Fibroblast of lung (primary cell): ENCODE data around the gene APBB1IP.

Experiments
- EZH2 ChIP-seq: IDR thresholded peaks from 2 replicates; pipeline ENCODE4 v1.5.1; 2012; ENCODE audit warnings: low read length, control low read depth, mild to moderate bottlenecking; ENCODE audit errors: missing control alignments
- TF ChIP-seq, protein P1 (sequence below), 2 donors: IDR thresholded peaks in 1 of 2; conservative IDR thresholded peaks in 1 of 2; 1 replicate in 1 of 2; 2 replicates in 1 of 2; pipeline ENCODE4 v1.5.1; 2011 to 2012; ENCODE audit warnings: low read length in 2 of 2, control low read depth in 1 of 2, inconsistent platforms in 1 of 2, low read depth in 1 of 2, mild to moderate bottlenecking in 1 of 2

DNA sequence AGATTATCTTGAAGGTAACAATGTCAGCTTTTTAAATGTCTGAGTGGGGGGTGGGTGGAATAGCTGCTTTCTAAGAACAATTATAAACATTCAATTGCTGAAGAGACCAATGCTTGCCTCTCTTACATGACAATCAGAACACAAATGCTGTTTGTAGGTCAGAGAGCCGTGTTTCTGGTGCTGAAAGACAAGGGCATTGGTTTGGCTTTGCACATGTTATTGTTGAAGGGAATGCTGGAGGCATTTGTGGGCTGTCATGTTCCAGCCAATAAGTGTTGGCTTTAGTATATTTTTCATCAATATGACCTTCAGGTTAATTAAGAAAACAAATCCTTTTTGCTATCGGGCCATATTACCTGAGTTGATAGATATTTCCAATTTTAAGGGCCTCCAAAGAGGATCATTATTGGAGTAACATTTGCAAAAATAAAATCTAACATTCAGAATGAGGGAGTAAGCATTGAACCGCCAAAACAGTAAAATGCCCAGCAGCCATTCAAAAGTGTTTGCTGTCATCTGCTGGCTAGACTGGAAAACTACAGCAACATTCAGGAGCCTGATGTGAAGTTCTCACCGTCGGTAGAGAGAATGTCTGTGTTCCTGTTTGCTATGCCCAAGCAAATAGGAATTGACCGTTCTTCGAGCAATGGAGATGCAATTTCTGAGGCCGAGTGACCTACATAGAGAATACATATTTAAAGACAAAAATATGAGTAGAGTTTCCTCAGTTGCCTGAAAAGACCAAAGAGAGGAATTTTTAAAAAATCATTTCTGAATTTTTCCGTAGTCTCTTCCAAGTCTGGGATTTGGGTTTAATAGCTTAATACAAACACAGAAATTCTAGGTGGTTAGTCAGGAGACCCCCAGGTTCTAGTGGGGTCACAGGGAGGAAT, 118.9 kb downstream of the APBB1IP start:
- TF ChIP-seq, protein P1, sequence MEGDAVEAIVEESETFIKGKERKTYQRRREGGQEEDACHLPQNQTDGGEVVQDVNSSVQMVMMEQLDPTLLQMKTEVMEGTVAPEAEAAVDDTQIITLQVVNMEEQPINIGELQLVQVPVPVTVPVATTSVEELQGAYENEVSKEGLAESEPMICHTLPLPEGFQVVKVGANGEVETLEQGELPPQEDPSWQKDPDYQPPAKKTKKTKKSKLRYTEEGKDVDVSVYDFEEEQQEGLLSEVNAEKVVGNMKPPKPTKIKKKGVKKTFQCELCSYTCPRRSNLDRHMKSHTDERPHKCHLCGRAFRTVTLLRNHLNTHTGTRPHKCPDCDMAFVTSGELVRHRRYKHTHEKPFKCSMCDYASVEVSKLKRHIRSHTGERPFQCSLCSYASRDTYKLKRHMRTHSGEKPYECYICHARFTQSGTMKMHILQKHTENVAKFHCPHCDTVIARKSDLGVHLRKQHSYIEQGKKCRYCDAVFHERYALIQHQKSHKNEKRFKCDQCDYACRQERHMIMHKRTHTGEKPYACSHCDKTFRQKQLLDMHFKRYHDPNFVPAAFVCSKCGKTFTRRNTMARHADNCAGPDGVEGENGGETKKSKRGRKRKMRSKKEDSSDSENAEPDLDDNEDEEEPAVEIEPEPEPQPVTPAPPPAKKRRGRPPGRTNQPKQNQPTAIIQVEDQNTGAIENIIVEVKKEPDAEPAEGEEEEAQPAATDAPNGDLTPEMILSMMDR (conservative IDR thresholded peaks at IDR 0.05 in 1 of 2, IDR thresholded peaks at IDR 0.05 in 1 of 2; ENCODE audit: low read depth in 1 of 2, low read length in 2 of 2): peak; percentile 73 to 95
- no peak for TF ChIP-seq EZH2
